Measurements from ENCODE around the gene UBXN10.

GRCh38 chr1:20198296-20198695 is 12.4 kb downstream of the UBXN10 start:
- no peak for TF ChIP-seq EP300 (IDR thresholded peaks at IDR 0.05)
- TF ChIP-seq POLR2AphosphoS5 (IDR thresholded peaks at IDR 0.05) = no peak
- TF ChIP-seq CTCF (IDR thresholded peaks at IDR 0.05) = no peak
